Esophagus muscularis mucosa (tissue), 4 donors: ENCODE data around the gene USP5. TPM values are rescaled to one million over a fixed set of nuclear protein-coding genes. Genes with fewer than 3 reads are reported as not detected.
"Not testable (repeated sequence)": the region's sequence is repeated elsewhere in the genome, so short reads cannot be mapped to it uniquely, and the experiment has no call there.

Experiments
- DNase-seq: peaks from one replicate; pipeline ENCODE4 v3.0.0-alpha.2; 2017; ENCODE audit errors: extremely low spot score
- H3K27ac ChIP-seq, 4 donors: fragments of 200-600 bp; sonication (generic); replicated peaks in 1 of 4; 1 replicate in 3 of 4; 2 replicates in 1 of 4; pipeline ENCODE4 v1.5.1; 2016 to 2019; ENCODE audit warnings: mild to moderate bottlenecking in 1 of 4
- H3K27me3 ChIP-seq, 4 donors: fragments of 200-600 bp; sonication (generic); one replicate each; pipeline versions ENCODE4 v1.5.1 to v1.6.0; 2016 to 2019
- H3K36me3 ChIP-seq, 4 donors: fragments of 200-600 bp; sonication (generic); one replicate each; pipeline ENCODE4 v1.5.1; 2016 to 2019
- H3K4me1 ChIP-seq, 4 donors: fragments of 200-600 bp; sonication (generic); one replicate each; pipeline ENCODE4 v1.5.1; 2016 to 2019
- H3K4me3 ChIP-seq, 4 donors: fragments of 200-600 bp; sonication (generic); 1 replicate in 2 of 4; 2 replicates in 2 of 4; pipeline ENCODE4 v1.5.1; 2016 to 2019; ENCODE audit warnings: mild to moderate bottlenecking in 4 of 4, moderate library complexity in 1 of 4
- H3K9me3 ChIP-seq, 4 donors: fragments of 200-600 bp; sonication (generic); 1 replicate in 3 of 4; 2 replicates in 1 of 4; pipeline ENCODE4 v1.5.1; 2016 to 2019
- CTCF ChIP-seq, 3 experiments: fragments of 200-600 bp in 2 of 3; fragments of 450-650 bp in 1 of 3; sonication (generic) in 2 of 3; IDR thresholded peaks; one replicate each; pipeline ENCODE4 v1.5.1; 2017 to 2019; ENCODE audit warnings: antibody characterized with exemption in 3 of 3, mild to moderate bottlenecking in 2 of 3, moderate library complexity in 1 of 3
- EP300 ChIP-seq: sonication (generic); formaldehyde crosslinking; IDR thresholded peaks from one replicate; pipeline ENCODE4 v1.6.1; 2017; ENCODE audit warnings: antibody characterized with exemption
- POLR2A ChIP-seq: fragments of 450-650 bp; IDR thresholded peaks from one replicate; pipeline ENCODE4 v1.6.1; 2017; ENCODE audit warnings: antibody characterized with exemption, moderate library complexity, mild to moderate bottlenecking, low read depth
- POLR2AphosphoS5 ChIP-seq, 2 donors: sonication (generic); formaldehyde crosslinking; IDR thresholded peaks; one replicate each; pipeline ENCODE4 v1.6.1; 2017; ENCODE audit warnings: antibody characterized with exemption in 2 of 2
- WGBS: methylation state at CpG from one replicate; pipeline ENCODE4 v1.1.5; 2018; 5-methylcytosine and 5-hydroxymethylcytosine counted together
- intact Hi-C: fragments of 100-400 bp; cut with DNase I; formaldehyde crosslinking; loops from one replicate; pipeline ENCODE4 v1.15.1; 2023
- total RNA-seq, 4 donors: library from RNA; depleted of rRNA; stranded (reverse); fragments of >200 nt; gene quantifications; one replicate each; pipeline versions ENCODE4 v1.1.0 to v1.2.1, GENCODE V29; 2016

USP5 gene
- total RNA-seq, 4 donors from 2014 or later = 49.8 to 68.7 (median 58.4) TPM

DNA sequence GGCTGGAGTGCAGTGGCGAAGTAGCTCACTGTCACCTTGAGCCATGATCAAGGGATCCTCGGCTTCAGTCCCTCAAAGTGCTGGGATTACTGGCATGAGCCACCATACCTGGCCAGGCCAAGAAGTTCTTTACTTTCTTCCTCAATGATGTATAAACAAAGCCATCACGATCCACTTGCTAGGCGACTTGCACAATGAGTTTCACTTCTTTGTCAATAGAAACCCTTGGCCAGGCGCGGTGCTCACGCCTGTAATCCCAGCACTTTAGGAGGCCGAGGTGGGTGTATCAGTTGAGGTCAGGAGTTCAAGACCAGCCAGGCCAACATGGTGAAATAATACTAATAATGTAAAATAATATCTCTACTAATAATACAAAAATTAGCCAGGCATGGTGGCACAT, 35.5 kb downstream of the USP5 start:
- DNase-seq = no peak
- intact Hi-C loops = no loop called here
- Histone ChIP-seq H3K27me3 (no peaks in the 10 kb centered on the region), H3K4me3 (no peak overlapping the region), H3K27ac (no peak overlapping the region), H3K4me1 (peaks cover 0 to 22% (median 16%) of the 10 kb centered on the region in 4 donors), H3K36me3 (peaks cover 9 to 32% (median 19%) of the 10 kb centered on the region in 4 donors), H3K9me3 (no peaks in the 10 kb centered on the region)
- WGBS = 82% methylated on average over 8 of the region's 8 CpGs
- TF ChIP-seq POLR2A (no peak), POLR2AphosphoS5 (IDR thresholded peaks at IDR 0.05) (no peak), CTCF (IDR thresholded peaks at IDR 0.05) (no peak), EP300 (no peak)

DNA sequence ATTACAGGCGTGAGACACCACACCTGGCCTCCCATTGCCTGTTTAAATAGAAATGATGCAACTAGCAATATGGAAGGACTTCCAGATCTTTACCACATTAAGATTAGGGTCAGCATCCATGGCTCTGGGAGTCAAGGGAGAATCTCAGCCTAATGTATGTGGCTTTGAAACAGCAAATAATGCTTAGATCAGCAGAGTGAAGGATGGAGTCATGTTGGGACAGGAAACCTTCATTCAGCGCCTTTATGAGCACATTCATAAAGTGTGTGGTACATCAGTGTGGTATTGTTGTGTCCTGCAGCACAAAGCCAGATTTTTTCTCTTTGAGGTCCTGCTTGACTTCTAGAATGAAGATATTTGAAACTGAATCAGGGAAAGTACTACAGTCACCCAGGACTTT, 36.4 kb downstream of the USP5 start:
- TF ChIP-seq POLR2AphosphoS5 (IDR thresholded peaks at IDR 0.05) = no peak
- no peaks in the 10 kb centered on the region for H3K9me3 ChIP-seq
- H3K4me3 ChIP-seq = no peak overlapping the region
- no peak overlapping the region for H3K27ac ChIP-seq
- 97% methylated on average over 2 of the region's 2 CpGs for WGBS
- H3K4me1 ChIP-seq = peaks cover 0 to 22% (median 16%) of the 10 kb centered on the region in 4 donors
- no peak for DNase-seq
- H3K27me3 ChIP-seq = no peaks in the 10 kb centered on the region
- intact Hi-C loops = no loop called here
- peaks cover 9 to 23% (median 15%) of the 10 kb centered on the region in 4 donors for H3K36me3 ChIP-seq

GRCh38 chr12:6888794-6889193, 36.8 kb downstream of the USP5 start:
- H3K27ac ChIP-seq, H3K4me3 ChIP-seq, intact Hi-C loops, H3K27me3 ChIP-seq, DNase-seq, H3K9me3 ChIP-seq: not testable (repeated sequence)
- 70% methylated on average over 7 of the region's 7 CpGs for WGBS
- H3K4me1 ChIP-seq = peaks cover 0 to 22% (median 16%) of the 10 kb centered on the region in 4 donors
- H3K36me3 ChIP-seq = peaks cover 5 to 19% (median 11%) of the 10 kb centered on the region in 4 donors

- DNase-seq, intact Hi-C loops, H3K36me3 ChIP-seq, H3K9me3 ChIP-seq, H3K27me3 ChIP-seq: not testable (repeated sequence)
- H3K27ac ChIP-seq = peak overlapping the region; percentile 88 to 94 (median 88)
- peaks cover 0 to 22% (median 16%) of the 10 kb centered on the region in 4 donors for H3K4me1 ChIP-seq
- peak overlapping the region in 1 of 4 donors; percentile 56 for H3K4me3 ChIP-seq
- 92% methylated on average over 21 of the region's 21 CpGs for WGBS
Observed at GRCh38 chr12:6889775-6890573, 38.0 kb downstream of the USP5 start.

DNA sequence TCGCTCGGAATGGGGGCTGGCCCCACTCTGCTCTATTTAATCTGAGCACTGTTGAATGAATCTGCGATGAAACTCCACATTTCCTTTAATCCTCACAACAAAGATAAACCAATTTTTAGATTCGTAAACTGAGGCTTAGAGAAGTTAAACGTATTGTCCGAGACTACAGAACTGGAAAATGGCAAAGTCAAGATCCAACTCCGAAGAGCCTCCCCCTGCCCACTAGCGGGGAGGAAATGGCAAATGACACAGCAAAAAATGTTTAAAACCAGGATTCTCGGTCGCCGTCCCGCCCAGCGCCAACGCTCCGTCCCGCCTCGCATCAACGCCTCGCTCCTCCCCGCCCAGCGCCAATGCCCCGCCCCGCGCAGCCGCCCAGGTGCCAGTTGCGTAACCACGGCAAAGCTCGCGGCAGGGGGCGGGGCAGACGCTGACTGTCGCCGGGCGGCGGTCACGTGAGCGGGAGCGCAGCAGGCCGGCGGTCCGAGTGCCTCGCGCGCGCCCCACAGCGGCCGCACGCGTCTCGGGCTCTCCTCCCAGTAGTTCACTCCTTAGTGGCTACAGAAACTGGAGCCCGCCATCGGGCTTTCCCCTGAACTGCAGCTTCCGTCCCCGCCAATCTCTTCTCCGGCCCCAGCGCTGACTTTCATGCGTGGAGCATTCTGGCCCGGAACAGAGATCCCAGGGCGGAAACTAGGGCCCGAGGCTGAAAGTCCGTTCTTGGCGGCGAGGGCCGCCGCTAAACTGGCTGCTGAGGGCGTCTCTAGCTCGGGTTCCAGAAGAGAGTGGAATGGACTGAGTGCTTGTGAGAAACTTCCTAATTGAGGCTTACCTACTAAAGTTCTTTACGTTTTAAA, 39.1 kb downstream of the USP5 start:
- 2% methylated on average over 53 of the region's 68 CpGs for WGBS
- Histone ChIP-seq H3K4me1 (peaks cover 0 to 22% (median 16%) of the 10 kb centered on the region in 4 donors), H3K27me3 (no peaks in the 10 kb centered on the region), H3K4me3 (peak overlapping the region; percentile 55 to 57 (median 56)), H3K36me3 (no peaks in the 10 kb centered on the region), H3K9me3 (no peaks in the 10 kb centered on the region), H3K27ac (peak overlapping the region; percentile 88 to 94 (median 88))
- intact Hi-C loops = no loop called here
- peak; percentile 99 for DNase-seq
- TF ChIP-seq POLR2A = peak; percentile 26
- TF ChIP-seq CTCF (IDR thresholded peaks at IDR 0.05) = peak; percentile 88 to 96 (median 95)
- TF ChIP-seq POLR2AphosphoS5 (IDR thresholded peaks at IDR 0.05) = peak; percentile 93 to 94
- TF ChIP-seq EP300 = no peak

- 86% methylated on average over 4 of the region's 5 CpGs for WGBS
- Histone ChIP-seq H3K4me1 (peaks cover 0 to 22% (median 16%) of the 10 kb centered on the region in 4 donors), H3K27ac (peak overlapping the region; percentile 88 to 94 (median 88)), H3K4me3 (peak overlapping the region; percentile 55 to 57 (median 56)), H3K27me3 (no peaks in the 10 kb centered on the region), H3K9me3 (no peaks in the 10 kb centered on the region), H3K36me3 (no peaks in the 10 kb centered on the region)
- no peak for DNase-seq
- TF ChIP-seq POLR2AphosphoS5 (IDR thresholded peaks at IDR 0.05) (no peak), EP300 (no peak), POLR2A (no peak), CTCF (IDR thresholded peaks at IDR 0.05) (no peak)
- intact Hi-C loops = no loop called here
Observed at GRCh38 chr12:6891646-6892001, 39.7 kb downstream of the USP5 start.

DNA sequence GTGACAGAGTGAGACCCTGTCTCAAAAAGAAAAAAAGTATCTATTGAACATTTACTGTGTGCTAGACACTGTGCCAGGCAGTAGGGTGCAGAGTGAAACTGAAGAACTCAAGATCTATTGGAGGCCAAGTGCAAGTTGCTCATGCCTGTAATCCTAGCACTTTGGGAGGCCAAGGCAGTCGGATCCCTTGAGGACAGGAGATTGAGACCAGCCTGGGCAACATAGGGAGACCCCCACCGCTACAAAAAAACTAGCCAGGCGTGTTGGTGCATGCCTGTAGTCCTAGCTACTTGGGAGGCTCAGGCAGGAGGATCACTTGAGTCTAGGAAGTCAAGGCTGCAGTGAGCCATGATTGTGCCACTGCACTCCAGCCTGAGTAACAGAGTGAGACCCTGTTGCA, 40.7 kb downstream of the USP5 start:
- H3K27me3 ChIP-seq, H3K4me3 ChIP-seq, DNase-seq, H3K9me3 ChIP-seq, H3K36me3 ChIP-seq, H3K27ac ChIP-seq, intact Hi-C loops: not testable (repeated sequence)
- 90% methylated on average over 2 of the region's 3 CpGs for WGBS
- H3K4me1 ChIP-seq = peaks cover 0 to 22% (median 16%) of the 10 kb centered on the region in 4 donors
